Retinal pigment epithelial cell (primary cell): ENCODE results near the gene FAIM2.

Experiments
- DNase-seq: peaks from one replicate; pipeline ENCODE4 v3.0.0-alpha.2; 2010; ENCODE audit warnings: low read depth
- H3K4me3 ChIP-seq: 2 replicates; pipeline ENCODE4 v1.5.1; 2011; ENCODE audit warnings: mild to moderate bottlenecking, low read length, control low read depth, moderate library complexity
- CTCF ChIP-seq: conservative IDR thresholded peaks from 2 replicates; pipeline ENCODE4 v1.5.1; 2011; ENCODE audit warnings: low read depth, low read length, control low read depth, inconsistent platforms

The FAIM2 gene

GRCh38 chr12:49944046-49944445, 40.3 kb upstream of the FAIM2 start:
- TF ChIP-seq CTCF = no peak
- no peak for DNase-seq
- H3K4me3 ChIP-seq = no peak overlapping the region

GRCh38 chr12:49943625-49943960, 39.9 kb upstream of the FAIM2 start:
- no peak overlapping the region for H3K4me3 ChIP-seq
- no peak for DNase-seq
- no peak for TF ChIP-seq CTCF

GRCh38 chr12:49942921-49943624, 39.4 kb upstream of the FAIM2 start:
- TF ChIP-seq CTCF = no peak
- no peak overlapping the region for H3K4me3 ChIP-seq
- no peak for DNase-seq

- no peak overlapping the region for H3K4me3 ChIP-seq
- no peak for DNase-seq
- TF ChIP-seq CTCF = no peak
These were observed 38.8 kb upstream of the FAIM2 start for GRCh38 chr12:49942512-49942893.

- DNase-seq = no peak
- TF ChIP-seq CTCF = no peak
- no peak overlapping the region for H3K4me3 ChIP-seq
These were observed 38.1 kb upstream of the FAIM2 start for GRCh38 chr12:49941556-49942511.

GRCh38 chr12:49939707-49940106, 36.0 kb upstream of the FAIM2 start:
- no peak overlapping the region for H3K4me3 ChIP-seq
- DNase-seq = no peak
- no peak for TF ChIP-seq CTCF
